Stimulated activated CD8-positive, alpha-beta memory T cell treated with anti-CD3 and anti-CD28 coated beads, Interleukin-4, amount 100 ng/mL, for 48 hours (primary cell): Measurements from ENCODE around the gene ARL6IP6.
"Not testable (repeated sequence)": the region's sequence is repeated elsewhere in the genome, so short reads cannot be mapped to it uniquely, and the experiment has no call there.

Experiments used
- DNase-seq: peaks from one replicate; pipeline ENCODE4 v3.0.0-alpha.2; 2020

The ARL6IP6 gene

GRCh38 chr2:152718076-152718908 lies at the start of gene ARL6IP6:
Gene ARL6IP6, plus strand, starts transcription at chr2:152718620. Its CDS starts 5 bp downstream, at chr2:152718625.
- DNase-seq = peak; percentile 94

GRCh38 chr2:152674334-152674733 lies 44.1 kb upstream of the ARL6IP6 start:
- DNase-seq = no peak

DNA sequence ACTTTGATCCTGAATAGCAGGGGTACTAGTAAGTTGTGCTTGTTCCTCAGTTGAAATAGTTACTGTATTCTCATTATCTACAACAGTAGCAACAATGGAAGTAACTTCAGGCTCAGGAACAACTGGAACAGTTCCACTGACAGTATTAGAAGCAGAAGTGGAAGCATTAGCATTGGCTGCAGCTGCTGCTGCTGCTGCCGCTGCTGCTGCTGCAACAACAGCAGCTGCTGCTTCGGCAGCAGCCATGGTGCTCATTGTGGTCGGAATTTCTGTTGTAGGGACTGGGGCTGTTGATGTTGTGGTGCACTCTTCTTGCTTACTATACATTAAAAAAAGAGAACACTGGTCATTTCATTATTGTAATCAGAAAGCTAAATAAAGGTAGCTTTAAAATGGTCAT lies 42.0 kb upstream of the ARL6IP6 start:
- DNase-seq = no peak

DNA sequence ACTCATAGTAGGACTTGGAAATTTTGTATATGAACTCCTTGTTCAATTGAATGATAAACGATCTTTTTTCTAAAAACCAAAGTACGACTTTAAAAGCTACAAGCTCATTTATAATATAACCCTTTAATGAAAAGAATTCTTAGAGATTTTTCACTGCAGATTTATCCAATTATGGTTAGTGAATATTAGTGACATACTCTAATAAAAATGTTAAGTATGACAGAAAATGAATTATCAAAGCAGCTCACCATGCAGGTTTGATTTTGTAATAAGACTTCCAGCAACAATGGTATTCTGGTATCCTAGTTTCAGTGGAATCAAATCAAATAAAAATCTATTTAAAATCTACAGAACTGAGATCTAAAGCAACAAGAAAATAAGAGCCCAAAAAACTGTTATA lies 39.6 kb upstream of the ARL6IP6 start:
- no peak for DNase-seq

DNA sequence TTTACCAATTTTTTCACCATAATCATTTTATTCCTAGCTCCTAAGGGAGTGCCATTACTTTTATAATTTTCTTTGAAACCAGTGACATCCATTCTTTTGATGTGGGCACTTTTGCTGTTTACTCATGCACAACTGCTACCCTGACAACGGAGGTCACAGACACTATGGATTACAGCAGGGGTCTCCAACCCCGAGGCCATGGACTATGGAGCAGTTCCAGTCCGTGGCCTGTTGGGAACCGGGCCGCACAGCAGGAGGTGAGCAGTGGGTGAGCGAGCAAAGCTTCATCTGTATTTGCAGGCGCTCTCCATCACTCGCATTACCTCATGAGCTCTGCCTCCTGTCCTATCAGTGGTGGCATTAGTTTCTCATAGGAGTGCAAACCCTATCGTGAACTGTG lies 35.8 kb upstream of the ARL6IP6 start:
- no peak for DNase-seq

GRCh38 chr2:152683400-152683799 lies 35.0 kb upstream of the ARL6IP6 start:
- DNase-seq = no peak

GRCh38 chr2:152686321-152686720 lies 32.1 kb upstream of the ARL6IP6 start:
- no peak for DNase-seq

DNA sequence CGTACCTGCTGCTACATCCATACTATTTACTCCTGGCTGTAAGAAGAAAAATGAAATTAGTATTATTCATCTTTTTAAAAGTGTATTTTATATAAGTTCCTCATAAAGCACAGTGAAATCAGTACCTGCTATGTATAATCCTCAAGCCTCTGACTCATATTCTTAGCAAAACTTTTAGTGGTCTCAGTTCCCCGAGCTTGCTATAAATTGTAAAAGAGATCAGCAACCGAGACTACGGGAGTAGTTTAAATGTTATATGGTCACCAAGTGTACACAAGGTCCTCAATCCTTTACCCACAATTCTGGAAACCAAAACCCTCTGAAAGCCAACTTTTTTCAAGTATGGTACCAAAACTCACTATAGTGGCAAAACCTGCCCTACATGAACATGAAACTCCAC lies 25.4 kb upstream of the ARL6IP6 start:
- DNase-seq = no peak

DNA sequence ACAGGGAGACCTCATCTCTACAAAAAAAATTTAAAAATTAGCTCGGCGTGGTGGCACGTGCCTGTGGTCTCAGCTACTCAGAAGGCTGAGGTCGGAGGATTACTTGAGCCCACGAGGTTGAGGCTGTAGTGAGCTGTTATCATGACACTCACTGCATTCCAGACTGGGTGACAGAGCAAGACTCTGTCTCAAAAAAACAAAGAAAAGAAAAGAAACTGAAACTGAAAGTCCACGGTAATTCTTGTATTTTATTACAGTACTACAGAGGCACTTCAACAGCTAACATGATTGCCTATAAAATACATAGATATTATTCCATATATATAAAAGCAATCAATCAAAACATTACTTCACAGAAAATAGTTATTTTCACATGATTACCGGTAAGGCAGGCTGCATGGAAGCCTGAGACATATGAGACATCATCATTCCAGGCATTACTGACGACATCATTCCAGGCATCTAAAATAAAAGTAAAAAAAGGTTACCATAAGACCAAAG lies 24.2 kb upstream of the ARL6IP6 start:
- peak; percentile 49 for DNase-seq

- no peak for DNase-seq
Observed at GRCh38 chr2:152695763-152696162, 22.7 kb upstream of the ARL6IP6 start.

GRCh38 chr2:152696476-152696875 lies 21.9 kb upstream of the ARL6IP6 start:
- DNase-seq = no peak

DNA sequence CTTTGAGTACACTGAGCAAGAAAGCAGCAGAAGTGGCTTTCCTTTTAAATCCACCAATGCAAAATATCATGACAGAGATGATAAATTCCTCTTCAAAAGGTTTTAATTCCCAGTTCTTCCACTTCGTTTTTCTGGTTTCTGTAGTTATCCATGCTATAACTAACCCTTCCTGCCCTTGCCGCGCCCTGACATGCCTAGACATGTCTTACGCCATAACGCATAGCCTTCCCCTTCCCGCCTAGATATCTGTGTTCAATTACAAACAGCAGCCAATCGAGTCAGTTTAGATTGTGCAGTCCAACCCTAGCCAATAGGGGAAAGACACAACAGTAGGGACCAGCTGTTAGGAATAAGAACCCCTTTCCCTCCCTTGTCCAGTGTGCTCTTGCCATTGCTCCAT lies 17.2 kb upstream of the ARL6IP6 start:
- no peak for DNase-seq

DNA sequence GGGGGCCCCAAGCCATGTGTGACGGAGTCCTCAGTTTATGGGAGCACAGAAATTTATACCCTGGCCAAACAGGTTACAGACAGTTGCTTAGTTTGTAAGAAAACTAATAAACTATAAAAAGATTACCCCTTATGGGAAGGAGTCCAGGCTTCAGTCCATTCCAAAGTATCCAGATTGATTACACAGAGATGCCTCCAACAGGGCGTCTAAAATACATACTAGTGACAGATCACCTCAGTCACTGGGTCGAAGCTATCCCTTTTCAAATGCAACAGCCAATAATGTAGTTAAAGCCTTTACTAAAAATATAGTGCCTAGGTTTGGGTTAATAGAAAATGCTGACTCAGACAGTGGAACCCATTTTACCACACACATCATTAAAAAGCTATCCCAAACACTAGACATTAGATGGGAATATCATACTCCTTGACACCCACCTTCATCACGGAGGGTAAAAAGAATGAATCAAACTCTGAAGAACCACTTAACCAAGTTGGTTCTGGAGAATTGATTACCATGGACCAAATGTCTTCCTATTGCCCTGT lies 11.9 kb upstream of the ARL6IP6 start:
- no peak for DNase-seq

DNA sequence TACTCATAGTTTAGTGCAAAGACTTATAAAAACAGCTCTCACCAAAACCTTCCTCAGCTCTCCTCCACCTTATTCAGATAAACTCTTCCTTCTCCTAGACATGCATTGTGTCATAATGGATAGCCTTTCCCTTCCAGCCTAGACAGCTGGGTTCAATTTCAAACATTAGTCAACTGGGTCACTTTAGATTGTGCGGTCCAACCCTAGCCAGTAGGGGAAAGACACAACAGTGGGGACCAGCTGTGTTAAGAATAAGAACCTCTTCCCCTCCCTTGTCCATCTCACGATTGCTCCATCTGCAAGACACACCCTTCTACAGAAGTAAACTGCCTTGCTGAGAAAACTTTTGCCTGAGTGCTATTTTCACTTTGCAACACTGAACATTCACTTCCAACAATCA lies 9.7 kb upstream of the ARL6IP6 start:
- DNase-seq = no peak

DNA sequence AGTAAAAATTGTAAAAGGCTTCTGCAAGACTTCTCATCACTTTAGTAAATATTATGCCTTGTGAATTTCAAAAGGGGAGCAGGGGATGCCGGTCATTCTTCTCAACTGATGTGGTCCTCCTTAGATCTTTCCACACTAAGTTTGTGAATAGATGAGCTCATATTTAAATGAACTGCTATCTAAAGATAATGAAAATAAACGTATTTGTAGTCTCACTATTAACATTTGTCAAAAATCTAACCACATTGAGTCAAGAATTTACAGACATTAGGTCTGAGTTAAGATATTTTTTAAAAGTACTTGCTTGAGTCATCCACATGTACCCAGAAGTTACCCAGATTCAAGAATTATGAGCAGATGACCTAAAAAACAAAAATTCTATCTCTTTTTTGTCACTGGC lies 7.7 kb upstream of the ARL6IP6 start:
- no peak for DNase-seq

DNA sequence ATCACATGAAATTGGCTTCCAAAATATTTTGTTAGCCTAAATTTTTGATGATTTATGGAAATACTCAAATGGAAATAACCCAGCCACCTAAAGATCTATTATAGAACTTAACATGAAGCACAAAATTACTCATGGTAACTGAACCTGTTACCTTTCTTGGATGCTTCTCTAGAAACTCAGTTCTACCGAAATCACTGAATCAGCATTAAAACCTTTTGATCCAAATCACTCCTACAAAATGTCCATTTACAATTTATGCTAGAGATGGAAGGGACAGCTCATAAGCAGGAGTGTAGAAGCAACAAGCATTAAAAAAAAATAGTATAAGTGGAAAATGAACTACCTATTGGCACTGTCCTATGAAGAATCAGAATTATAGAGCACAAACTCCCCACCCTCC lies 3.3 kb upstream of the ARL6IP6 start:
- no peak for DNase-seq

DNA sequence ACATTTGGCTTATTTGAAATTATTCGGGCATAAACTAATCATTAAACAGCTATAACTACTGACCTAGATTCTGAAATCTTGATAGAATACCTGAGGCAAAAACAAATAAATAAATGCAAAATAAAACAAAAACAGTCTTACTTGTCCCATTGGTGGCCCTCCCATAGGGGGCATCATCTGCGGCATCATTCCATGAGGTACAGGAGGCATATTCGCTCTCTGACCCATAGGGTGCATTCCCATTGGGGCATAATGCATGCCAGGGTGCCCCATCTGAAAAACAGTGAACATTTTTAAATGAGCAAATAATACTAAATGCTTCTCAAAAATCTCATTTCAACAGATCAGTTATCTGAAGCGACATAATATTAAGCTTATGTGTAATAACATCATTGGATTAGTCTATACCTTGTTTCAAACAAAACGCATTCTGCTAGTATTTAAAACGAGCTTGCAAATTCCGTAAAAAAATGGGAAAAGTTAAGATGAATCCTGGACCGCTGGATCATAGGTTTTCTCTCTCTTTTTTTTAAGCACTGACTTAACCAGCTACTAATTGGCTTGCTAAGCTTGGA lies 2.5 kb upstream of the ARL6IP6 start:
- DNase-seq = peak; percentile 51

- peak; percentile 55 for DNase-seq
Observed at GRCh38 chr2:152716805-152717227, 1.6 kb upstream of the ARL6IP6 start.

- DNase-seq = peak; percentile 98
Observed at GRCh38 chr2:152717228-152718075, 968 bp upstream of the ARL6IP6 start, which contains the start of gene PRPF40A. Gene PRPF40A, minus strand, starts transcription at chr2:152717461. Its CDS starts 22 bp downstream, at chr2:152717439.

DNA sequence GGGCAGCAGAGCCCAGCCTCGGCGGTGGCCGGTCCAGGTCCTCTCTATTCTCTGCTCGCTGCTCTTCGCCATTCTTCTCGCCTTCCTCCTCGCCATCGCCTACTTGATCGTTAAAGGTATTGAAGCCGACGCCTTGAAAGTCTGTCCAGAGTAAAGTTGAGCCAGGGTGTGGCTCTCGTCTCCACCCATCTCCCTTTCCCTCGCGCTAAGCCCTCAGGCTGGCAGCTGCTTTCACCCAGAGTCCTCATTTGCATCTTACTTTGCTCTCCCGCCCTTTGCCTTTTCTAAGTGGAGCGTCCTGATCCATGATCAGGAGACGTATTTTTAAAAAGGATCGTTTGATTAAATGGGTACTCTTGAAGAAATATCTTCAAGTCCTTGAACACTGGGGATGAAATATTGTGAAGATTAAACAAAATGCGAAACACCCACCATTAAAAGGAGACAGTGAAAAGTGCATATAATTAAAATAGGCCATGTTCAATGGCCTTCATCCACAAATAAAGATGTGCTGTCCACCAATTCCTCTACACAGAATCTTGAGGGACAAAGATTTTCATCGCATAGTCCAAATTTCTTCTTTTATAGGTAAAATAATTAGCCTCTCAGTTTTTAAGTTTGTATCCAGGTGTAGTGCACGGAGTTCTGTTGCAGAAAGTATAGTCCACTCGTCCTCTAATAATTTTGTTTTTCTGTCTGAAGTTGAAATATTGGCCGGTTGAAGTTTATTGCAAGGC lies 657 bp downstream of the ARL6IP6 start:
- DNase-seq = no peak

DNA sequence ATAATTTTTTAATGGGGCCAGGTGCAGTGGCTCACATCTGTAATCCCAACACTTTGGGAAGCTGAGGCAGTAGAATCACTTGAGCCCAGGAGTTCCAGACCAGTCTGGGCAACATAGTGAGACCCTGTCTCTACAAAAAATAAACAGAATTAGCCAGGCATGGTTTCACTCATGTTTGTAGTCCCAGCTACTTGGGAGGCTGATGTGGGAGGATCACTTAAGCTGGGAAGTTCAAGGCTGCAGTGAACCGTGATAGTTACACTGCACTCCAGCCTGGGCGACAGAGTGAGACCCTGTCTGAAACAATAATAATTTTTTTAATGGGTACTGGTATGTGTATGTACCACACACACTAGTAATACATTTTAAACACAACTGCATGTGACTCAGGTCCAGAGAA lies 2.4 kb downstream of the ARL6IP6 start:
- no peak for DNase-seq

- not testable (repeated sequence) for DNase-seq
Observed at GRCh38 chr2:152722639-152723038, 4.2 kb downstream of the ARL6IP6 start.
